BLaER1 (cell line): ENCODE data around the gene PPM1N.

Experiments used
- H3K27ac ChIP-seq: shearing (Covaris generic); formaldehyde crosslinking; 2 replicates; pipeline ENCODE4 v1.8.1; 2022
- H3K27me3 ChIP-seq: shearing (Covaris generic); formaldehyde crosslinking; 2 replicates; pipeline ENCODE4 v1.8.1; 2022
- H3K36me3 ChIP-seq: shearing (Covaris generic); formaldehyde crosslinking; 2 replicates; pipeline ENCODE4 v1.8.1; 2022
- H3K4me1 ChIP-seq: shearing (Covaris generic); formaldehyde crosslinking; 2 replicates; pipeline ENCODE4 v1.8.1; 2022
- H3K4me2 ChIP-seq: shearing (Covaris generic); formaldehyde crosslinking; 2 replicates; pipeline ENCODE4 v1.8.1; 2022
- H3K4me3 ChIP-seq: shearing (Covaris generic); formaldehyde crosslinking; 2 replicates; pipeline ENCODE4 v1.8.1; 2022
- H3K9ac ChIP-seq: shearing (Covaris generic); formaldehyde crosslinking; 2 replicates; pipeline ENCODE4 v1.8.1; 2022
- H3K9me3 ChIP-seq: shearing (Covaris generic); formaldehyde crosslinking; 2 replicates; pipeline ENCODE4 v1.8.1; 2022
- H4K20me1 ChIP-seq: shearing (Covaris generic); formaldehyde crosslinking; 2 replicates; pipeline ENCODE4 v1.8.1; 2022
- Cebpa-rat ChIP-seq: shearing (Covaris generic); IDR thresholded peaks from 2 replicates; pipeline ENCODE4 v1.8.1; 2022

The PPM1N gene

DNA sequence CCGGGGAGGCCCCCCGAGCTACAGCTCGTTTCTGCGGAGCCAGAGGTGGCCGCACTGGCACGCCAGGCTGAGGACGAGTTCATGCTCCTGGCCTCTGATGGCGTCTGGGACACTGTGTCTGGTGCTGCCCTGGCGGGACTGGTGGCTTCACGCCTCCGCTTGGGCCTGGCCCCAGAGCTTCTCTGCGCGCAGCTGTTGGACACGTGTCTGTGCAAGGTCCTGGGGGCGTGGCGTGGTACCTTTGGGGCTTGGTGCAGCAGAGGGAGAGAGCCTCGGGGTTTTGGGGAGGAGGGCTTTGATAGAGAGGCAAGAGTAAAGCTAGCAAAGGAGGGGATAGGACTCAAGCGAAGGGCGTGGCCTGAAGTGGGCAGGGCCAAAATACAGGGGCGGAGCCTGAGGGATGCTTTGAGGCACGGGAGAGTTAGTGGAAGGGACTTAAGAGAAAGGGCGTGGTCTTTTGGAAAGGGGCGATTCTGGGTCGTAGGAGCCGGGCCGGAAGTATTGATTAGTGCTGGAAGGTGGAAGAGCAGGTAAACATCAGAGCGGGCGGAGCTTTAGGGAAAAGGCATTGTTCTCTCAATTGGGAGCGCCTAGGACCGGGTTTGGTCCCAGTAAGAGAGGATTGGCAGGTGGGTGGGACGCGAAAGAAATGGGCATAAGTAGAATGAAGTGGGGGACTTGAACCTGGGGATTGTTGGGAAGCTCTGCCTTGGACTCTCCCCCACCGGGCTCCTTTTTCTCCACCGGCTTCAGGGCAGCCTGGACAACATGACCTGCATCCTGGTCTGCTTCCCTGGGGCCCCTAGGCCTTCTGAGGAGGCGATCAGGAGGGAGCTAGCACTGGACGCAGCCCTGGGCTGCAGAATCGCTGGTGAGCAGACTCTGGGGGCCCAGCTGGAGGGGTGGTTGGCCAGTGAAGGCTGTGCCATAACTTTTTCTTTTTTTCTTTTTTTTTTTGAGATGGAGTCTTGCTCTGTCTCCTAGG, 1.2 kb downstream of the PPM1N start:
- Histone ChIP-seq H3K36me3 (no peaks in the 10 kb centered on the region), H3K4me3 (no peak overlapping the region), H4K20me1 (peaks cover 31% of the 10 kb centered on the region), H3K9ac (no peak overlapping the region), H3K4me1 (peaks cover 45% of the 10 kb centered on the region), H3K27me3 (peaks cover 53% of the 10 kb centered on the region), H3K9me3 (no peaks in the 10 kb centered on the region), H3K4me2 (peak overlapping the region; percentile 100), H3K27ac (no peak overlapping the region)
- TF ChIP-seq Cebpa-rat: no peak

DNA sequence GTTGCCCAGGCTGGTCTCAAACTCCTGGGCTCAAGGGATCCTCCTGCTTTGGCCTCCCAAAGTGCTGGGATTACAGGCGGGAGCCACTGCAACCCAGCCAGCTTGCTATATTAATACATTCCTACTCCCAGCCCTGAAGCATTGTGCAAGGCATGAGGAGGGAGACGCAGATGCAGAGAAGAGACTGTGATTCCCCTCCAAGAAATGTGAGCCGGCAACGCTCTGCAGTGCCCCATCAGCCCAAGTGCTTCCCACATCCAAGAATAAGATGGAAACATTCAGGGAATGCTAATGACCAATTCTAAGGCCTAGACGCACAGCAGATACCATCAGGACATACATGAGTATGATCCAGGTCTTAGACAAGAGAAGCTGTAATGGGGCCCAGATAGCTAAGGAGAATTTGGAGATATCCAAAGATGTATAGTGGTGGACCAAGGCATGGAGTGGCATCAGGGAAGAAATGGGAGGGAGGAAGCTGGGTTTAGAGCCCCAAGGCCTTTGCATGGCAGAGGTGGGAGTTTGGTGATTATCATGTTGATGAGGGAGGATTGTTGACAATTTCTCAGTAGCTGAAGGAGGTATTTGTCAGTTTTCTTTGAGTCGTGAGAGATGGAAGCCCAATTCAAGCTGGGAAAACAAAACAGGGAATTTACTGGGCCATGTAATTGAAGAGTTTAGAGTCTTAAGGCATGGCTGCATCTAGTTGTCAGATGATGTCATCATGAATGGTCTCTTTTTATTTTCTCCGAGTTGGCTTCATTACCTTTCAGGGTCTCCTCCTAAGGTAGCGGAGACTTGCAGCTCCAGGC, 2.9 kb downstream of the PPM1N start:
- TF ChIP-seq Cebpa-rat: no peak
- peaks cover 47% of the 10 kb centered on the region for H3K4me1 ChIP-seq

DNA sequence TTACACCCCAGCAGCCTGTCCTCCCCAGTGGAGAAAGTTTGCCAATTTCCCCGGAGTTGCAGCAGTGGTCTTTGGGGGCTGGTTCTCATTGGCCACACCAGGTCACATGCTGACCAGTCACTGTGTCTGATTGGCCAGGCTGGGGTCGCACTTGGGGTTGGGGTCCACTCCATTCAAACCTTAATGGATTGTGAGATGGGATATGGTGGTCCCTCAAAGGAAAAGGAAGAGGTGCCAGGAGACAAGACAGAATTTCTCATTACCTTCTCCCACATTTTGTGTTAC, 3.4 kb downstream of the PPM1N start:
- H3K27me3 ChIP-seq: peaks cover 31% of the 10 kb centered on the region
- H3K9ac ChIP-seq: no peak overlapping the region
- H3K27ac ChIP-seq: no peak overlapping the region
- no peaks in the 10 kb centered on the region for H3K36me3 ChIP-seq
- peak overlapping the region; percentile 29; the same call in 1 of the 2 replicates for H3K4me2 ChIP-seq
- no peak overlapping the region for H3K4me3 ChIP-seq
- H4K20me1 ChIP-seq: peaks cover 10% of the 10 kb centered on the region
- TF ChIP-seq Cebpa-rat: no peak
- H3K4me1 ChIP-seq: peaks cover 46% of the 10 kb centered on the region
- H3K9me3 ChIP-seq: no peaks in the 10 kb centered on the region

More for the DNA sequence above, 2.9 kb downstream of the PPM1N start:
- Histone ChIP-seq H3K27ac (no peak overlapping the region), H3K36me3 (no peaks in the 10 kb centered on the region), H3K4me2 (no peak overlapping the region), H3K9ac (no peak overlapping the region), H3K9me3 (no peaks in the 10 kb centered on the region), H4K20me1 (peaks cover 15% of the 10 kb centered on the region), H3K4me3 (no peak overlapping the region), H3K27me3 (peaks cover 37% of the 10 kb centered on the region)

DNA sequence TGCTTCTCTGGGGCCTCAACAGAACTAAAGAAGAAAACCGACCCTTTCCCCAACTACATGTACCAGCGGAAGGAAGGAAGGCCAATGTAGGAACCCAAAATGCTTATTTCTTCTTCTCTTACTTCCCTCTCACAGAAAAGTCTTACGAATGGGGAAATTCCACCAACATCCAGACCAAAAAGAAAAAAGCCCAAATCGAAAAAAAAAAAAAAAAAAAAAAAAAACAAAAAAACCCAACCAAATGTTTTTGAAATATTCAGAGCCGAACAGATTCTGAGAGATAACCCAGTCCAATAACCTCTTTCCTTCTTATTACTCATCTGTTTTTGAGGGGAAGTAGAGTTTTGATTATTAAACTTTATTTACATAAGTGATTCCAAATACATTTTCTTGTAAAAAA, 3.9 kb downstream of the PPM1N start:
- Histone ChIP-seq H3K4me2 (peak overlapping the region; percentile 29; the same call in 1 of the 2 replicates), H3K9ac (no peak overlapping the region), H3K4me1 (peaks cover 45% of the 10 kb centered on the region), H3K4me3 (no peak overlapping the region), H3K9me3 (no peaks in the 10 kb centered on the region), H4K20me1 (peaks cover 9% of the 10 kb centered on the region), H3K36me3 (no peaks in the 10 kb centered on the region), H3K27me3 (peaks cover 30% of the 10 kb centered on the region), H3K27ac (no peak overlapping the region)
- TF ChIP-seq Cebpa-rat: no peak

DNA sequence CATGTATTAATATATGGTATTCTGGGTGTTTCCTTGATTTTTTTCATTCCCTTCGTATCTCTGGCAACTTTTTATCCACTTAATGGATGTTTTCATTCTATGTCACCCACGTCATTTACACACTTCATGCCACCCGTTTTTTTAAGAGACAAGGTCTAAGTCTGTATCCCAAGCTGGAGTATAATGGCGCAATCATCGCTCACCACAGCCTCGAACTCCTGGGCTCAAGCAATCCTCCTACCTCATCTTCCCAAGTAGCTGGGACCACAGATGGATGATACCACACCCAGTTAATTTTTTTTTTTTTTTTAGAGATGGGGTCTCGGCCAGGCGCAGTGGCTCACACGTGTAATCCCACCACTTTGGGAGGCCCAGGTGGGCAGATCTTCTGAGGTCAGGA, 5.7 kb downstream of the PPM1N start:
- no peak overlapping the region for H3K4me3 ChIP-seq
- H3K9me3 ChIP-seq: no peaks in the 10 kb centered on the region
- H3K4me1 ChIP-seq: peaks cover 33% of the 10 kb centered on the region
- H4K20me1 ChIP-seq: peaks cover 17% of the 10 kb centered on the region
- no peaks in the 10 kb centered on the region for H3K36me3 ChIP-seq
- H3K27me3 ChIP-seq: peaks cover 17% of the 10 kb centered on the region
- no peak overlapping the region for H3K9ac ChIP-seq
- no peak overlapping the region for H3K4me2 ChIP-seq
- TF ChIP-seq Cebpa-rat: no peak
- H3K27ac ChIP-seq: no peak overlapping the region

DNA sequence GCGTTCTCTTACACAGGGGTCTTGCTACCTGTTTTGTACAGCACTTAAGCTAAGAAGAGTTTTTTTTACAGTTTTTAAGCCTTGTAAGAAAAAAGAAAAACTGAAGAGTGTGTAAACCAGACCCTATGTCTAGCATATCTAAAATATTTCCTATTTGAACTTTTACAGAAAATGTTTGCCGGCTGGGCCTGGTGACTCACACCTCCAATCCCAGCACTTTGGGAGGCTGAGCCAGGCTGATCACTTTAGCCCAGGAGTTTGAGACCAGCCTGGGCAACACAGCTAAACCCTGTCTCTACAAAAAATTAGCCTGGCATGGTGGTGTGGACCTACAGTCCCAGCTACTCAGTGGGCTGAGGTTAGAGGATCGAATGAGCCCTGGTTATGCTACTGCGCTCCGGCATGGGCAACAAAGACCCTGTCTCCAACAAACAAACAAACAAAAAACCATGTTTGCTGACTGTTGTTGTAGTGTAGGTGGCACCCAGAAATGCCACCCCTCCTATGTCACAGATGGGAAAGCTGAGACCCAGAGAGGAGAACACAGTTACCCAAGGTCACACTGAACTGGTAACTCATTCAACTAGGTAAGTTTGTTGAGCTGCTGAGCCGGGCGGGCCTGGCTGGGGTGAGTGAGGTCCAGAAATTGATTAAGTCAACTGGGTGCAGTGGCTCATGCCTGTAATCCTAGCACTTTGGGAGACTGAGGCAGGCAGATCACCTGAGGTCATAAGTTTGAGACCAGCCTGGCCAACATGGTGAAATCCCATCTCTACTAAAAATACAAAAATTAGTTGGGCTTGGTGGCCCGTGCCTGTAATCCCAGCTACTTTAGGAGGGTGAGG, 7.1 kb downstream of the PPM1N start:
- no peak for TF ChIP-seq Cebpa-rat
- peaks cover 26% of the 10 kb centered on the region for H4K20me1 ChIP-seq

DNA sequence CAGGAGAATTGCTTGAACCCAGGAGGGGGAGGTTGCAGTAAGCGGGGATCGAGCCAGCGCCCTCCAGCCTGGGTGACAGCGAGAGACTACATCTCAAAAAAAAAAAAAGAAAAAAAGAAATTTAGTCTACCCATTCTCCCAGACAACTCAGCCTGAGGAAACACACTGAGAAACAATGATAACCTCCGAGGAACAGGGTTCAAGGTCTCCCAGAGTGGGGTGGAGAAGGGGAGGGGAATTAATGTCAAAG, 7.7 kb downstream of the PPM1N start:
- Histone ChIP-seq H3K9ac (no peak overlapping the region; the same call in 1 of the 2 replicates), H3K4me1 (peaks cover 44% of the 10 kb centered on the region), H4K20me1 (peaks cover 32% of the 10 kb centered on the region), H3K9me3 (no peaks in the 10 kb centered on the region), H3K27me3 (peaks cover 3% of the 10 kb centered on the region; the same call in 1 of the 2 replicates), H3K4me2 (peak overlapping the region; percentile 100), H3K36me3 (no peaks in the 10 kb centered on the region), H3K4me3 (peak overlapping the region; percentile 96), H3K27ac (peak overlapping the region; percentile 61; the same call in 1 of the 2 replicates)
- no peak for TF ChIP-seq Cebpa-rat

More for the DNA sequence above, 7.1 kb downstream of the PPM1N start:
- no peaks in the 10 kb centered on the region for H3K9me3 ChIP-seq
- H3K9ac ChIP-seq: no peak overlapping the region
- H3K4me1 ChIP-seq: peaks cover 40% of the 10 kb centered on the region
- no peaks in the 10 kb centered on the region for H3K36me3 ChIP-seq
- no peak overlapping the region for H3K4me3 ChIP-seq
- H3K27me3 ChIP-seq: peaks cover 3% of the 10 kb centered on the region; the same call in 1 of the 2 replicates
- no peak overlapping the region for H3K27ac ChIP-seq
- peak overlapping the region; percentile 100 for H3K4me2 ChIP-seq

DNA sequence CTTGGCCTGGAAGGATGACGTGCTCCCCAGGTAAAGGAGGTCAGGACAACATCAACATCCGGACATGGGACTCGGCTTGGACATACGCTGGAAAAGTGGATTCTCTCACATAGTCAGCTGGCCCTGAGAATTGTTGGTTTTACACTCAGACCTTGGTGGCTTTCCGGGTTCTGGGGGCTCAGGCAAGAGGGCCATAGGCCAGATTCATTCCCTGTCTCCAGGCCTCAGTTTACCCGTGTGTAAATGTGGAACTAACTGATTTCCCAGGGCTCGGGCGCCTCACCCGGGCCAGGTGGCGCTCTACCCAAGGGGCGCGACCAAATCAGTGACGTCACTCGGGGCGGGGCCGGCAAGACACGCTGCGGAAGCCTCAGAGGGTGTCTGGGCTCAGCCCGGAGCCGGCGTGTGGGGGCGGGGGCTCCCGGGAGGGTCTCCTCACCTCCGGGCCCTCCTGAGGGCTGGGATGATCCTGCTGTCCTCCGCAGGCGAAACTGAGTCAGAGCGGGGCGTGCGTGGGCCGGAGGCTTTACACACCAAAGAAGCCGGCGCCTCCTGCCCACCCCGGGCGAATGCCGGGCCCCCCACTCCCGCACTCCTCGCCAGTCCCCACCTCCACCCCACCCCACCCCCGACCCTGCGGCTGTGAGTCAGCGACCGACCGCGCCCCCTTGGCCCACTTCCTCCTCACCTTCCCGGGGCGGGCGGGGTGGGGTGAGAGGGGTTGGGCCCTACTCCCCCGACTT, 8.2 kb downstream of the PPM1N start:
- no peak for TF ChIP-seq Cebpa-rat
- Histone ChIP-seq H3K9me3 (no peaks in the 10 kb centered on the region), H3K27ac (peak overlapping the region; percentile 83), H4K20me1 (peaks cover 37% of the 10 kb centered on the region), H3K27me3 (no peaks in the 10 kb centered on the region), H3K36me3 (no peaks in the 10 kb centered on the region), H3K4me3 (peak overlapping the region; percentile 96), H3K9ac (peak overlapping the region; percentile 88), H3K4me1 (peaks cover 47% of the 10 kb centered on the region), H3K4me2 (peak overlapping the region; percentile 100)
